GM19025 (cell line): ENCODE measurements around the gene NEU2.

ENCODE experiments used
- ATAC-seq: cut with Tn5 transposase; IDR thresholded peaks from one replicate; pipeline ENCODE4 v1.9.1; 2021; ENCODE audit warnings: mild to moderate bottlenecking, low read depth, moderate library complexity; ENCODE audit not compliant: unreplicated experiment

The NEU2 gene

DNA sequence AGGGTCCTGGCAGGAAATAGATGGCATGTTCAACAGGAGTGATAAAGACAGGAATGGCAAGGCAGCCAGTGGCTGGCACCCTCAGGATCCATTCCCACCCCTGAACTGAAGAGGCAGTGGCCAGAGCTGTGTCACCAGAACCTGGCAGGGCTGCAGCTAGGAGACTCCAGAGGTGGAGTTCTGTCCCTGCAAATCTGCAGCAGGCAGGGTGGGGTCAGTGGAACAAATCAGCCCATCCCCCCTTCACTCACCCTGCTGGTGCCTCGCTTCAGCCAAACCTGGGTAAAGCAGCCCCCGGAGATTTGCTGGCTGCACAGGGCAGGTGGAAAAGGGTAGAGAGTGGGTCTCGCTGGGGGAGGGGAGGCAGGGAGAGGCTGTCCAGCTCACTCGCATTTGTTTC, 40.4 kb downstream of the NEU2 start:
- ATAC-seq: no peak

DNA sequence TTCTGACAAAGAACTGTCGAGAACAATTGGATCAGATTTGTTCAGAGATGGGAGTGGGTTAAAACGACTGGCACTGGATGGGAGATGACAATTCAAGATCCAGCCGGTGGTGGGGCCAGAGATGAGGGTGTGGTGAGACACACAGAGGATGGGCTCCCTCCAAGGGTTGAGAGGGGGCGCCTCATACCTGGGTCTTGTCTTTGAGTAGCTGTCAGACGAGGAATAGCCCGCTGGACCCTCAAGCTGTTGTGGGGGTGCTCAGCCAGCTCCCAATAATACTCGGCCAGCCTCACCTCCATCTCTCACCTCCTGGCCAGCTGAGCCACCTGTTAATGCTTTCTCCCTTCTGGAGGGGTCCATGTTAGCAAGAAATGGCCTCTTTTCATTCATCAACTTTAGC, 41.6 kb downstream of the NEU2 start:
- ATAC-seq: no peak

DNA sequence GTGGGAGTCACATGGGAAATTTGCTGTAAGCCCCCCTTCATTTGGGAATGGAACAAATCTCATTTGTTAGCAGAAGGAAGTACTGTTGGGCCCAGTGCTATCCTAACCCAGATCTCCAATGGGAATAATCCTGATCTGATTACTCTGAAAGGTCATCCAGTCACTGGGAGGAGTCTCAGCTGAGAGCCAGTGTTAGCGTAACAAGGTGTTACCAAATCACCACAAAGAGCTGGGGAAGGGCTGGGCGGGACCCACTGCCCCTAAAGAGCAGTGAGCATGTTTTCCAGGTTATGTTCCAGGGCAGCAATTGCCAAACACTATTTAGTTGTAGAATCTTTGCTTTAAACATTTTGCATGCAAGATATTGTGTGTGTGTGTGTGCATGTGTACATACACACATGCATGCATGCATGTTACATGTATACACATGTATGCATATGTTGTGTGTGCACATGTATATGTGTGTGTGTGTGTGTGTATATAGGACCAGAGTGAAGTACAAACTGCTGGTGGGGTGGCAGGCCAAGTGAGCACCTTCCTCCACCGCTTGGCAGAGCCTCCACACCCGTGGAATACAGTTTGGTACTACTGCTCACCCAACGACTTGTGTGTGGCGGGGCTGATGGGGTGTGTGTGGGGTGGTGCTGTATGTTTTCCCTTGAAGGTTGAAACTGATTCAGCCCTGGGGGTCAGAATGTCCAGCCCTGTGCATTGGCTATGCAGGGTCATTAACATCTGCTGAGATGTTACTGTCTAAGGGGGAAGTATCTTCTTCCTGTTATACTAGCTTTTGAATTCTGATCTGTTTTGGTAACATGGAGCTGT, 42.9 kb downstream of the NEU2 start:
- peak; percentile 9 for ATAC-seq

DNA sequence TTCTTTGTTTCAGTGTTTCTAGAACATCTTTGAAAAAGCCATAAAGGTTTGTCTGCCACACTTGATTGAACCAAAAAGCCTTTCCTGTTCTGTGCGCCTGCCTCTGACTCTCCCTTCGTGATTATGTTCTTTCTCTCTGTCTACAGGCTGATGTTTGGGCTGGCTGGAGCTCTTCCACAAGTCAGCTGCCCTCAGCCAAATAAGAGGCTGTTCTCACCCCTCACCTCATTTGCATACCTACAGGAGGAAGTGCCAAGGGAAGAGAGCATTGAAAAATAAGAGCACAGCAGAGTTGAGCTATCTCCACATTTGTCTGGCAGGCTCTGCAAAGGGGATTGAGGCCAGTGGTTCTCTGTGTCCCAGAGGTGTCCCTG, 43.5 kb downstream of the NEU2 start:
- ATAC-seq: peak; percentile 43

DNA sequence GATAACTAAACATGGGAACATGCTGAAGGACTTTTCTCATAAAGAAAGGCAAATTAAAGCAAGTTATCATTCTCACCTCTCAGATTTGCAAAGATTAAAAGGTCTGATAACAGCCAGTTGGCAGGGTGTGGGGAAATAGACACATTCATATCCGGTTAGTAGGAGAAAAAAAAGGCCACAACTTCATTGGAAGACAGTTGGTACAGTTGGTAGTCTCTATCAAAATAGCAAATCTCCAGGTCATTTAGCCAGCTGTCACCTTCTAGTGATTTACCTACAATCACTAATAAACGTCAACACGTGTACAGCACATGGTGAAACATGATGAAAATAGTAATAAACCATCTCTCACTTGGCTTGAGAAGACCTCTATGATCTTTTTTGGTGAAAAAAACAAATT, 44.3 kb downstream of the NEU2 start:
- ATAC-seq: no peak

DNA sequence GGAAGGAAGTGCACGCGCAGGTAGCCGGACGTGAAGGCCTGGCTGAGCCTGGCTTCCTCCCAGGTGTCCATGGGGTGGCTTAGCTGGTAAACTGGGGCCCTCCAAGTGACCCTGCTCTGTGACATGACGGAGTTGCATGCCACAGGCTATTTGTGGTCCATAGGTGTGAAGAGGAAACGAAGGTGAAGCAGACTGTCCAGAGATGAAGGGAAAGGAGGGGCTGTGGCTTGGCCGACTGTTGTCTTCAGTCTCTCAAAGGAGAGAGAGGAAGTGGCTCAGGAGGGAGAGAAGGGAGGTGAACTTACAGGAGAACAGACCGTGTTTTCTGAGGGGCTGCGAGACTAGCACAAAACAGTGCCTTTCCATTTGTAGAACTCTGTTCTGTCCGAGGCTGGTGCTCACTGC, 47.0 kb downstream of the NEU2 start:
- ATAC-seq: peak; percentile 39

DNA sequence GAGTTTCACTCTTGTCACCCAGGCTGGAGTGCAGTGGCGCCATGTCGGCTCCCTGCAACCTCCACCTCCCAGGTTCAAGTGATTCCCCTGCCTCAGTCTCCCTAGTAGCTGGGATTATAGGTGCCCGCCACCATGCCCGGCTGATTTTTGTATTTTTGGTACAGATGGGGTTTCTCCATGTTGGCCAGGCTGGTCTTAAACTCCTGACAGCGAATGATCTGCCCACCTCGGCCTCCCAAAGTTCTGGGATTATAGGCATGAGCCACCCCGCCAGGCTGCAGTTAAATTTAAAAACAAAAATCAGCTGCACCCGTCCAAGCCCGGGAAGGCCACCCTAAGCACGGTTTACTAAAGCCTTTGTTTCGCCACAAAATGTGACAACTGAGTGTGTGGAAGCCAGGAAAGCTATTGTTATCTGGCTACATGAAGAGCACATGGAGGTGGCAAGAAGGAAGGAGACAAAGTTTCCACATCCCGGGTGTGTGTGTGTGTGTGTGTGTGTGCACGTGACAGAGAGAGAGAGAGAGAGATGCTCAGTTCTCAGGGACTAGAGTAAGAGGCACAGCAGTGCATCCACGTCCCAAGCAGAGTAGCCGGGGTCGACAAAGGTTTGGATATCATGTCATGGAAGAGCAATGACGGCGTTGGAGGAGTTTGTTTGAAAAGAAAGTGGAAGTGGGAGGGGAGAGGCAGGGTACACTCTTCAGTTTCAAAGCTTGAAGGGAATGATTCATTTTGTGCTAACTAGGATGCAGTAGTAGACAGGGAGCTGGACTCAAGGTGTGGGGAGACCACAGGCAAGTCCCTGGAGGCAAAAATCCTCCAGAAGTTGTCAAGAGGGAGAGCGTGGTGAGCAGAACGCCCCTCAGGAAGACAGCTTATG, 47.7 kb downstream of the NEU2 start:
- no peak for ATAC-seq

DNA sequence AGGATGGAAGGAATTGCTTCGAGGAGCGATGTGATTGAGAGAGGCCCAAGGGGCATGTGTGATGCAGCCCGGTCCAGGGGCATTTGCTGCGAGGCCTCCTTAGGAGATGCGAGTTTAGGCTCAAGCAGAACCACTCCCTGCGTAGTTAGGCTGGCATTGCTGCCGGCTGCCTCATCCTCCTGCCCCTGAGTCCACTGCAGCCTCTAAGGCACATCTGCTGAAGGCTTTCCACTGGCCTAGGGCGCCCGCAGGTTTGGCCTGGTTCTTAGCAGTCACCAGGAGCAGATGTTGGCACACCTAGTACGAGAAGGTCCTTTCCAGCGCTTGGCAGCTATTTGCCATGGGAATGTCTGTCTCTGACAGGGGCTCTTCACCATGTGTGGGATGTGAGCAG, 48.4 kb downstream of the NEU2 start:
- no peak for ATAC-seq

DNA sequence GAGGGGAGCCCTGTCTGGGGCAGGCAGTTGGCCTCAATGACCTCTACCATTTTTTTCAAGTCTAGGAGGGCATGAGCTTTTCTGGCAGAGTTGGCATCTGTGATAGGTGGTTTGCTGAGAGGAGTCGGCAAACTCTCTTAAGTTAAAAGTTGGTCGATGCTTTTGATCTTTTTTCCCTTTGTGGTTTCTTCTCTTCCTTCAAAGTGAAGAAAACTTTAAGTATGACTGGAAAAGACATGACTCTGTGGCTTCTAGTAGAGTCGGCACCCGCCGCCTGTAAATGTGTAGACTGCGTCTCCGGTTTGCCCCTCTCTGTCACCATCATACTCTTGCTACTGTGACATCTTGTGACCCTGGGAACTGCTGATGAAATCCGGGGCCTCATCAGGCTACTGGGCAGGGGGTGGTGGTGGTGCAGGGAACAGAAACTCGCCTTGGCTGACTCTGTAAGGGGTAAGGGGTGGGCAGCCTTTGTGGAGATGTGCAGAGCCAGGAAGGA, 48.8 kb downstream of the NEU2 start:
- ATAC-seq: no peak

DNA sequence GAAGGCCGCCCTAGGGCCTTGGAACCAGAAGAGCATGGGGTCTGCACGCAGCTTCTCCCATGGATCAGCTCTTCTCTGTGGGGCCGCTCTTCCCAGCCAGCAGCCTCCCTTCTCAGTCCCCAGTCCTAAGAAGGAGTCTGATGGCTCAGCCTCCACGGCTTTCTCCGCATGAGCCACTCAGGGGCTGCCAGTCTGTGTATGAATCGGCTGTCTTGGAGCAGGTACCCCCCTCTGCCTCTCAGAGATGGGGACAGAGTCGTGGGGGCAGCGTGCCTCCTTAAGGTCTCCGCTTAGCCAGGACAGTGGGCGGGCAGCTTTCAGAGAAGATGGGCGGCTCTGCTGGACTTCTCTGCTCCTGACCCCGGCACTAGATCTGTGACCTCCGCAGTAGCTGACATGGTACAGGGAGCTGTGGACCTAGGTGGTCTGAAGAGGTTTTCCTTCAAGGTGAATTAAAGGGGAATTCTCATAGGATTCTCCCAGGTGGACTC, 49.3 kb downstream of the NEU2 start:
- ATAC-seq: no peak

DNA sequence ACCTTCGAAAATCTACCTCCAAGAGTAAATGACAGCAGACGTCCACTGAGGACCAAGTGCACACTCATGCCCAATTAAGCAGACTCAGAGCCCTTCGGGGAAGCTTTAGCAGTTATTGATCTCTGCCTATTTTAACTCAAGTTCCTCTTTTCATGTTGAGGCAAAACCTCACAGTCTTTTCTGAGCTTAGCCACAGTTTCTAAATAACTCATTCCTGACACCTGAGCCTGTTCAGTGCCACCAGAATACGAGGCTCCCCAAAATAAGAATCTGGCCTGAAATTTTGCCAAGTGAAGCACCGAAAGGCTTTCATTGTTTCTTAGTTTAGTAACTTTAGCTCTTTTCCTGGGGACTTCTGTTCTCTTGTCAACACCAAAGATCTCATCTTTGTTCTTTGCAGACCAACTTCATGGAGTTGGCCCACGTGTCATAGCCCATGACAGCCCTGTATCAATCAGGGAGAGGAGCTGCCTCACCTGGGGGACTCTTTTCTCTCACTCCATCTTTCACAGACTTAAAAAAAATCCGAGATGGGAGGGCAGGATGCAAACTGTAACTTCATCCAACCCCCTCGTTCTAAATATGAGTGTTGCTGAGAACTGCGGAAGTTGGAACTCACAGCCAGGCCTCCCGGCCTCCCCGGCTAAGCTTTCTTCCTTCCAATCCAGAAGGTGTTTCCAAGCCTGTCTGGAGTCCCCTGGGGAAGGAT, 49.9 kb downstream of the NEU2 start:
- peak; percentile 40 for ATAC-seq

DNA sequence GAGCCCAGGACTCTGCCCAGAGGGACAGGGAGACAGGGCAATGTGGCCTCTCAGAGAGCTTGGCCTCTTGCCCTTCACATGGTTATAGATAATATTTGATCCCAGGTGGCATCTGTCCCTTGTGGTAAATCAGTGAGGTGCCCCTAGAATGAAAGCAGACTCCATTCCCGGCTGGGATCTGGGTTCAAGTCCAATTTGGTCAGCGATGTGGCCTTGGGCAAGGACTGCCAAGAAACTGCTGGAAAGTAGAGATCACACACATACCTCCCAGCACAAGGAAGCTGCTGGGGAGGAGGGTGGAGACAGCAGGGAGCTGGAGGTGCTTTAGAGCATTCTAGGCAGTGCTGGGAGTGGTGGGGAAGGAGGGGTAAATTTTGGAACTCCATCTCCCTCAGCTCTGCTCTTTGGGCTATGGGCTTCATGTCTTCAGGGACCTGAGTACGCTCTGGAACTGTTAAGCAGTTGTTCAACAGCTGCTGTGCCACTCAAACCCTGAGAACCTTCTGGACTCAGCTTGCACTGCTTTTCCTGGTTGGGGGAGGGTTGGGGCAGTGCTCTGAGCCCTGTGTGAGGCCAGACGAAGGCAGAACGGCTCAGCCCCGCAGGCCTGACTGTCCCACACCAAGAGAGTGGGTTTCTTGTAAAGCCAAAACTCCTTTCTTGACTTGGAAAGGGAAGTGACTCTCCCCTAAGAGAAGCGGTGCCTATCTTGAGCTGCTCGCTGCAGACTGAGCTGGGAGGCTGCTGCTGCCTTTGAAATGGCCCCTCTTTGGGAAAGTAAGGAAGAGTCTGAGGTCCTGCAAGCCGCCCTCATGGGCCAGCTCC, 50.7 kb downstream of the NEU2 start:
- no peak for ATAC-seq

DNA sequence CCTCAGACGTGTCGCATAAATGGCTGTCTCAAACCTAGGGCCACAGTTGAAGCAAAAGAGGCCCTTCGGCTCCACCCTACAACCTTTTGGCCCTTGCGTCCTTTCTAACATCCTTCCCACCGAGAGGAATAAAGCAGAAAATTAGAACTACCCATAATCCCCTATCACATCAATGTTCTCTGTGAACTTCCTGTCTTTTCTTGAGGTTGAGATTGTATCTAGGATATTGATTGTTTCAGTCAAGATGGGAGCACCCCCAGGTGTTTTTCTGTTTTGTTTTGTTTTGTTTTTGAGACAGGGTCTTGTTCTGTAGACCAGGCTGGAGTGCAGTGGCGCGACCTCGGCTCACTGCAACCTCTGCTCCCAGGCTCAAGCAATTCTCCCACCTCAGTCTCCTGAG, 51.3 kb downstream of the NEU2 start:
- no peak for ATAC-seq

DNA sequence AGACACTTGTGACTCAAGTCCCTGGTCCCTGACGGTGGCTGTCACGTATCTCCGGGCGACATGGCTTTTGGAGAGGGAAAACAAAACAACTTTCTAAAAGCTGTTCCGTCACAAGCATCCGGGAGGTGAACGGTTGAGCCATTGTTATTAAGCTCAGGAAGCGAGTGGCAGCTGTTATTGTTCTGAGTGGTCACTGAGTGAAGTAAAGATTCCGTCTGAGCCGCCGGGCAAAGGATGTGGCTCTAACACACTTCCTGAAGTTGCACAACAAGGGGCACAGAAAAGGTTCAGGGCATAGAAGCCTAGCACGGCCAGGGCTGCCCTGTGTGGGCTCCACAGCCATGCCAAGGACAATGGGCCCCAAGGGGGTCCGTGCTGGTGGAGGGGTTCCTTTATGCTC, 52.0 kb downstream of the NEU2 start:
- ATAC-seq: no peak
